ENCODE data around the gene TMTC3.

DNA sequence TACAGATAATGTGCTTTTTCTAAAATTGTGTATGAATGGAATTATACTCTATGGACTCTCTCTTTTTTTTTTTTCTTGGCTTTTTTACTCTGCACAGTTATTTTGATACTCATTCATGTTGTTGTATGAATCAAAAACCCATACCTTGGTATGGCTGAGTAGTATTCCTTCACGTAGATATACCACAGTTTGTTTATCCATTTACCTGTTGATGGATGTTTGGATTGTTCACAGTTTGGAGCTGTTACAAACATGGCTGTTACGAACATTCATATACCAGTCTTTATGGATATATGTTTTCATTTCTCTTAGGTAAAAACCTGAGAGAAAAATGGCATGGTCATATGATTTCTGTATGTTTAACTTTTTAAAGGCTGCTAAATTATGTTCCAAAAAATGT lies 43.2 kb downstream of the TMTC3 start:
- TF ChIP-seq CTCF (IDR thresholded peaks at IDR 0.05) (no peak), POLR2A (IDR thresholded peaks at IDR 0.05) (no peak)
